KMS-11 (cell line): Measurements from ENCODE around the gene AMPD1.

Experiments used
- H2AFZ ChIP-seq: fragments of 200-600 bp; sonication (generic); 2 replicates; pipeline ENCODE4 v1.6.1; 2016; ENCODE audit warnings: antibody characterized with exemption, mixed run types, low read depth
- H3K27ac ChIP-seq: fragments of 200-600 bp; sonication (generic); 2 replicates; pipeline ENCODE4 v1.6.1; 2016; ENCODE audit warnings: mild to moderate bottlenecking, mixed run types
- H3K27me3 ChIP-seq: fragments of 200-600 bp; sonication (generic); 2 replicates; pipeline ENCODE4 v1.6.1; 2017; ENCODE audit warnings: mild to moderate bottlenecking, low read depth, mixed run types, moderate library complexity; ENCODE audit not compliant: insufficient read depth
- H3K36me3 ChIP-seq: fragments of 200-600 bp; sonication (generic); 2 replicates; pipeline ENCODE4 v1.6.1; 2017; ENCODE audit warnings: mild to moderate bottlenecking, mixed run types; ENCODE audit not compliant: insufficient read depth
- H3K4me1 ChIP-seq: fragments of 200-600 bp; sonication (generic); 2 replicates; pipeline ENCODE4 v1.6.1; 2016; ENCODE audit warnings: mild to moderate bottlenecking, low read depth, mixed run types; ENCODE audit not compliant: poor library complexity, severe bottlenecking
- H3K4me2 ChIP-seq: fragments of 200-600 bp; sonication (generic); 2 replicates; pipeline ENCODE4 v1.7.0; 2016; ENCODE audit warnings: mild to moderate bottlenecking, mixed run types
- H3K4me3 ChIP-seq: fragments of 200-600 bp; sonication (generic); IDR thresholded peaks from 2 replicates; pipeline ENCODE4 v1.6.1; 2017; ENCODE audit warnings: low read depth, low read length, mixed read lengths; ENCODE audit not compliant: insufficient read depth
- H3K79me2 ChIP-seq: fragments of 200-600 bp; sonication (generic); 2 replicates; pipeline ENCODE4 v1.6.1; 2016; ENCODE audit warnings: low read depth, mixed run types; ENCODE audit not compliant: insufficient read depth
- H3K9ac ChIP-seq: fragments of 200-600 bp; sonication (generic); 2 replicates; pipeline ENCODE4 v1.6.1; 2016; ENCODE audit warnings: mild to moderate bottlenecking, mixed run types
- H4K20me1 ChIP-seq: fragments of 200-600 bp; sonication (generic); 2 replicates; pipeline ENCODE4 v1.6.1; 2016; ENCODE audit warnings: mild to moderate bottlenecking, mixed run types; ENCODE audit not compliant: insufficient read depth
- TF ChIP-seq, protein P1 (sequence below): fragments of 200-600 bp; sonication (generic); conservative IDR thresholded peaks from 2 replicates; pipeline ENCODE4 v1.6.1; 2017; ENCODE audit warnings: low read depth, mild to moderate bottlenecking, antibody characterized with exemption, low read length, moderate library complexity, mixed read lengths

Gene AMPD1

DNA sequence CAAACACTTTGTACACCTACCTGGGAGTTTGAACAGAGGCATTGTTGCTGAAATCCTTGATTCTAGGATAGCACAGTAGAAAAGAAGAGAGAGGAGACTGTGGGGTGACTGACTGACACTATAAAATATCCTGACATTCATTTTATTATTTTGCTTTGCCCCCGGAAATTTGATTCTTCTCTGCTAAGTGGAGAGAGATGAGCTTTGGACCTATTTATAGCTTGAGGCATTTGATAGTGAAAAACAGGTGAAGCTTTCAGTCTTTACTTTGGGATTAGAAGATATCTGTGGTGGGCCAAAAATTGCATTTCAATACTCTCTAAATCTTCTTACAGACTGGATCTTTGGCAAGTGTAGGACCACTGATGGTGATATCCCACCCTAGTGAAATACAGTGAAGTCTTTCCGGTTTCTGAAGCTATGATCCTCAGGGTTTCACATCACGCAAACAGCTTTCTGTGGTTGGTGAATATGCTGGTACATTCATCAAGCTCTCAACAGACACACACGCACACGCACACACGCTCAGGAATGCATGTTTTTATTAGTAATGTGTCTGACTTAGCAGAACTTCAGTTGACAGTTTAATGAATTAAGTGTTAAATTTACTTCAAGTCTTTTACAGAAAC is at the start of gene AMPD1:
AMPD1 (minus strand) TSS at position 117 of the 629 bp plus-strand sequence; CDS start at position 42, 75 bp downstream.
- TF ChIP-seq, protein P1, sequence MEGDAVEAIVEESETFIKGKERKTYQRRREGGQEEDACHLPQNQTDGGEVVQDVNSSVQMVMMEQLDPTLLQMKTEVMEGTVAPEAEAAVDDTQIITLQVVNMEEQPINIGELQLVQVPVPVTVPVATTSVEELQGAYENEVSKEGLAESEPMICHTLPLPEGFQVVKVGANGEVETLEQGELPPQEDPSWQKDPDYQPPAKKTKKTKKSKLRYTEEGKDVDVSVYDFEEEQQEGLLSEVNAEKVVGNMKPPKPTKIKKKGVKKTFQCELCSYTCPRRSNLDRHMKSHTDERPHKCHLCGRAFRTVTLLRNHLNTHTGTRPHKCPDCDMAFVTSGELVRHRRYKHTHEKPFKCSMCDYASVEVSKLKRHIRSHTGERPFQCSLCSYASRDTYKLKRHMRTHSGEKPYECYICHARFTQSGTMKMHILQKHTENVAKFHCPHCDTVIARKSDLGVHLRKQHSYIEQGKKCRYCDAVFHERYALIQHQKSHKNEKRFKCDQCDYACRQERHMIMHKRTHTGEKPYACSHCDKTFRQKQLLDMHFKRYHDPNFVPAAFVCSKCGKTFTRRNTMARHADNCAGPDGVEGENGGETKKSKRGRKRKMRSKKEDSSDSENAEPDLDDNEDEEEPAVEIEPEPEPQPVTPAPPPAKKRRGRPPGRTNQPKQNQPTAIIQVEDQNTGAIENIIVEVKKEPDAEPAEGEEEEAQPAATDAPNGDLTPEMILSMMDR, result no peak
- Histone ChIP-seq H3K27ac (peak within 1 kb of the TSS; percentile 91), H3K79me2 (no peaks in the 10 kb centered on the region; the same call in 1 of the 2 replicates), H3K4me2 (peak within 1 kb of the TSS; percentile 92), H4K20me1 (no peaks in the 10 kb centered on the region), H3K4me3 (peak within 1 kb of the TSS; percentile 22), H2AFZ (no peak within 1 kb of the TSS), H3K9ac (peak within 1 kb of the TSS; percentile 51), H3K36me3 (no peaks in the 10 kb centered on the region), H3K27me3 (no peaks in the 10 kb centered on the region), H3K4me1 (peaks cover 92% of the 10 kb centered on the region)

- H3K4me3 ChIP-seq, result no peak overlapping the region
- no peaks in the 10 kb centered on the region; the same call in 1 of the 2 replicates for H4K20me1 ChIP-seq
- H3K9ac ChIP-seq, result no peak overlapping the region
- no peak overlapping the region for H2AFZ ChIP-seq
- H3K4me2 ChIP-seq, result no peak overlapping the region
- H3K27ac ChIP-seq, result no peak overlapping the region
- 0 out of 2 replicates have a peak, but pooled peaks cover 4% of the 10 kb centered on the region for H3K36me3 ChIP-seq
- H3K4me1 ChIP-seq, result peaks cover 35% of the 10 kb centered on the region
- no peaks in the 10 kb centered on the region for H3K27me3 ChIP-seq
- H3K79me2 ChIP-seq, result peaks cover 73% of the 10 kb centered on the region
- TF ChIP-seq, protein P1, result no peak
These were observed 46.8 kb upstream of the AMPD1 start for GRCh38 chr1:114741963-114742746.

GRCh38 chr1:114740331-114740730 is 45.0 kb upstream of the AMPD1 start:
- H2AFZ ChIP-seq, result no peak overlapping the region
- no peak overlapping the region for H3K4me2 ChIP-seq
- no peak overlapping the region for H3K4me3 ChIP-seq
- H3K27me3 ChIP-seq, result no peaks in the 10 kb centered on the region
- H4K20me1 ChIP-seq, result no peaks in the 10 kb centered on the region; the same call in 1 of the 2 replicates
- H3K4me1 ChIP-seq, result peaks cover 19% of the 10 kb centered on the region
- peaks cover 56% of the 10 kb centered on the region; the same call in 1 of the 2 replicates for H3K79me2 ChIP-seq
- TF ChIP-seq, protein P1, result no peak
- H3K27ac ChIP-seq, result no peak overlapping the region
- H3K36me3 ChIP-seq, result 0 out of 2 replicates have a peak, but pooled peaks cover 4% of the 10 kb centered on the region
- no peak overlapping the region for H3K9ac ChIP-seq

GRCh38 chr1:114737314-114737849 is 42.0 kb upstream of the AMPD1 start:
- Histone ChIP-seq H3K4me3 (no peak overlapping the region), H2AFZ (no peak overlapping the region), H3K79me2 (peaks cover 26% of the 10 kb centered on the region; the same call in 1 of the 2 replicates), H3K36me3 (0 out of 2 replicates have a peak, but pooled peaks cover 4% of the 10 kb centered on the region), H4K20me1 (no peaks in the 10 kb centered on the region; the same call in 1 of the 2 replicates), H3K9ac (no peak overlapping the region), H3K4me1 (peaks cover 17% of the 10 kb centered on the region), H3K4me2 (no peak overlapping the region), H3K27ac (no peak overlapping the region), H3K27me3 (no peaks in the 10 kb centered on the region)
- TF ChIP-seq, protein P1, result no peak
